Activated CD4-positive, alpha-beta T cell treated with anti-CD3 and anti-CD28 coated beads, Interleukin-2, amount 10 ng/mL, durations not matched to agents 7 days and 5 days (primary cell): ENCODE data around the gene C3orf20. TPM values are rescaled to one million over a fixed set of nuclear protein-coding genes. Genes with fewer than 3 reads are reported as not detected.

Experiments
- CTCF ChIA-PET: fragments of 350-600 bp; sonication (Branson Sonifier 250); formaldehyde crosslinking; loops from one replicate; lab custom pipeline; 2021; ENCODE audit warnings: antibody characterized with exemption; lab: Charles Lee
- POLR2A ChIA-PET: fragments of 350-600 bp; sonication (Branson Sonifier 250); formaldehyde crosslinking; loops from one replicate; lab custom pipeline; 2021; ENCODE audit warnings: antibody characterized with exemption; lab: Charles Lee
- DNase-seq: peaks from one replicate; pipeline ENCODE4 v3.0.0-alpha.2; 2020
- H3K27ac Mint-ChIP-seq: one replicate; pipeline ENCODE4 v1.8.0; 2021; ENCODE audit warnings: mild to moderate bottlenecking, moderate library complexity, mixed read lengths
- H3K27me3 Mint-ChIP-seq: one replicate; pipeline ENCODE4 v1.8.0; 2021; ENCODE audit warnings: mixed read lengths
- H3K36me3 Mint-ChIP-seq: one replicate; pipeline ENCODE4 v1.8.0; 2021; ENCODE audit warnings: low read depth, mixed read lengths
- H3K4me1 Mint-ChIP-seq: one replicate; pipeline ENCODE4 v1.8.0; 2021; ENCODE audit warnings: mixed read lengths
- H3K4me3 Mint-ChIP-seq: one replicate; pipeline ENCODE4 v1.8.0; 2021; ENCODE audit warnings: mild to moderate bottlenecking, moderate library complexity, mixed read lengths
- H3K9me3 Mint-ChIP-seq: one replicate; pipeline ENCODE4 v1.8.0; 2021; ENCODE audit warnings: mixed read lengths
- total RNA-seq, 2 experiments: library from RNA; stranded (reverse); gene quantifications; one replicate each; pipeline ENCODE4 v1.2.3, GENCODE V29; 2021

The C3orf20 gene
- total RNA-seq, 2 experiments from 2014 or later, result 0.10 TPM; not detected in 1

DNA sequence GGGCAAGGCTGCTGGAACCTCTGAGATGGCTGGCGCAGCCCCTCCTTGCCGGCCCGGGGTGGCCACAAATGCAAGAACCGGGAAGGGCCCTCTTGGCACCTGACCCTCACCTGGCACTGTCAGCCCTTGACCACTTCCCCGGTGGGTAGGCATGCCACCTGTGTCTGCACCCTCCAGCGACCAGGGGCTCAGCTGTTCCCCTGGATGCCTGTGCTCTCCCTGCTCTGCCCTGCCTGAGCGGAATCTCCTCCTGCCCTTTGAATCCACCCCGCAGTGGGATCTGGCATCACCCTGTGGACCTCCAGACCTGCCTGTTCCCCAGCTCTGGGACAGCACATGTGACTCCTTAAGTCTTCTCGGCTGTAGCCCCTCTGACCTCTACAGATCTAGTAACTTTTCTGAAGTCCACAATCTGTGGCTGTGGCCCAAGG is 117.8 kb downstream of the C3orf20 start:
- H3K4me1 Mint-ChIP-seq, result peaks cover 4% of the 10 kb centered on the region
- no peak overlapping the region for H3K27ac Mint-ChIP-seq
- peaks cover 8% of the 10 kb centered on the region for H3K27me3 Mint-ChIP-seq
- no peak for DNase-seq
- no peaks in the 10 kb centered on the region for H3K36me3 Mint-ChIP-seq
- ChIA-PET POLR2A (no interaction called here), CTCF (interaction anchor here (2.2 kb wide), 1 partner anchor 128 kb away, joined by 9 read pairs; no protein-coding TSS in a partner anchor)
- H3K9me3 Mint-ChIP-seq, result no peaks in the 10 kb centered on the region
- no peak overlapping the region for H3K4me3 Mint-ChIP-seq

DNA sequence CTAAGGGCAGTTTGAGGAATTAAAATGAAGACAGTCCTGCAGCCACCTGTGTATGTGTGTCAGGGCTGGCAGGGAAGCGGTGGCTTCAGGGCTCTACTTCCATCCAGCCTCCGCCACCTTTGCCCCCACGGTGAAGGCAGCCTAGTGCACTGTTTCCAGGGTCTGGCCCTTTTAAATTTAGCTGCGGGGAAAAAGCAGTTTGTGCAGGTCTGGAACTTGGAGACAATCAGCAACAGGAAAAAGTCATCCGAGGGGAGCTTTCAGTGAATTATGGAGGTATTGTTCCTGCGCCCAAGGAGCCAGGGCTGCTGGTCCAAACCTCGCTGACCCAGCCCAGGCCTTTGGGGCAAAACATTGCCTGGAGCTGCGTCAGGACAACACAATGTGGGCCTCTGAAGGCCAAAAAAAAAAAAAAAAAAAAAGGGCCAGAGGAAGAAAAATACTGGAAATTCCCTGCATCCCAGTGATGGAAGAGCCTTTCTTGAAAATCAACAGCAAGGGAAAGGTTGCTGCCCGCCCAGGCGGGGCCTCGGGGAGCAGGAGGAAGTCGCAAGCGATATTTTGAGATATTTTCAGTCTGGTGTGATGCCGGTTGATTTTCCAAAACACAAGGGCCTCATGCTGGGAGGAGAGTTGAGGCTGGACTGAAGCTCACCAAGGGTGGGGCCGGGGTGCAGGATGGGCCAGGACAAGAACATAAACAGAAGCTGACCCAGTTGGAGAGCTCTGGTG is 118.4 kb downstream of the C3orf20 start:
- no peaks in the 10 kb centered on the region for H3K9me3 Mint-ChIP-seq
- H3K36me3 Mint-ChIP-seq, result no peaks in the 10 kb centered on the region
- no peak for DNase-seq
- no peak overlapping the region for H3K27ac Mint-ChIP-seq
- H3K4me3 Mint-ChIP-seq, result no peak overlapping the region
- CTCF ChIA-PET, result no interaction called here
- peaks cover 4% of the 10 kb centered on the region for H3K4me1 Mint-ChIP-seq
- POLR2A ChIA-PET, result no interaction called here
- H3K27me3 Mint-ChIP-seq, result peaks cover 10% of the 10 kb centered on the region

DNA sequence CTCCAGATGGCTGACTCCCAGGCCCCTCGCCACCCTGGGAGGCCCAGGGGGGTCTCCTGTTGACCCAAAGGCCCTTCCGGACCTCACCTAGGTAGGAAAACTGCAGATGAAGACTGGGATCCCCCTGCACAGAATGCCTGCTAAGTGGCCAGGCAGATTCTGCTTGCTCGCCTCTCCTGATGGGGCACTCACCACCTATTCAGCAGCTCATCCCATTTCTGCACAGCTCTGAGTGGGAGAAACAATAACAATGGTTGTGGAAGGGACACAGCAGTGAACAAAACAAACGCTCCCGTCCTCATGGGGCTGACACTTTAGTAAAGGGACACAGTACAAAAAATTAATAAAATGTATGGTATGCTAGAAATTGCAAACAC is 118.9 kb downstream of the C3orf20 start:
- peaks cover 4% of the 10 kb centered on the region for H3K4me1 Mint-ChIP-seq
- no peak for DNase-seq
- CTCF ChIA-PET, result no interaction called here
- H3K36me3 Mint-ChIP-seq, result no peaks in the 10 kb centered on the region
- H3K27me3 Mint-ChIP-seq, result peaks cover 10% of the 10 kb centered on the region
- POLR2A ChIA-PET, result no interaction called here
- H3K4me3 Mint-ChIP-seq, result no peak overlapping the region
- H3K27ac Mint-ChIP-seq, result no peak overlapping the region
- no peaks in the 10 kb centered on the region for H3K9me3 Mint-ChIP-seq

DNA sequence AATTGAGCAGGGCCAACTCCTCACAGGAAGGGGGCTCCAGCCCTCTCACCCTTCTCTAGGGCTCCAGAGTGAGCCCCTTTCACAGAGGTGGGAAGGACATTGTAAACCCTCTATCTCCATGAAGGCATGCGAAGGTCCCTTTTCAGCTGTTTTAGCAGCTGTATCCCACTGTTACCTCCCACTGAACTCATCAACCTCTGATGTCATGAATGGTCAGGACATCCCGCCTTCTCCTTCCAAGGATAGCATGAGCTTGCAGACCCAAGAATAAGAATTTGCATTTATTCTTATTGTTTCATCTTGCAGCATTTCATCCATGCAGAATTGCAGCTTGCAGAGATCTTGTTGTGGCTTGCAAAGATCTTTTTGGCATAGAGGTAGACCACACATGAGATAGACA is 119.5 kb downstream of the C3orf20 start:
- Mint-ChIP-seq H3K27ac (no peak overlapping the region), H3K4me1 (no peaks in the 10 kb centered on the region)
- CTCF ChIA-PET, result no interaction called here

DNA sequence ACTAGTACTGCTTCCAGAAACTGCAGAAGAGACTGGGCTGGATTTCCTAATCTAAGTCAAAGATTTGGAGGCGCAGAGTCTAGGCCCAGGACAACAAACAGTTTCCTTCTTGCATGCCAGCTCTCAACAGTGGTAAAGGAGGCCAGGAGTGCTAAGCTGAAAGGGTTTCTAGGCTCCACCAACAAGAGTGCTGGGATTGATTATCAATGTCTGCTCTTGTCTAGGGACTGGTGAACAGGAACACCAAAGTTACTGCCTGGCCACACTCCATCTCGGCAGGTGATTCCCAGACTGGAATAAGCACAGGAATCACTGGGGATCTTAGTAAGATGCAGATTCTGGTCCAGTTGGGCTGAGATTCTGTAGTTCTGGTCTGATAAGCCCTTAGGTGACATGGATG is 121.1 kb downstream of the C3orf20 start:
- CTCF ChIA-PET, result no interaction called here
- POLR2A ChIA-PET, result no interaction called here
- Mint-ChIP-seq H3K4me1 (peaks cover 1% of the 10 kb centered on the region), H3K27me3 (peaks cover 13% of the 10 kb centered on the region), H3K9me3 (no peaks in the 10 kb centered on the region), H3K27ac (no peak overlapping the region), H3K4me3 (no peak overlapping the region), H3K36me3 (no peaks in the 10 kb centered on the region)
- DNase-seq, result no peak

More for the DNA sequence above, 119.5 kb downstream of the C3orf20 start:
- H3K4me3 Mint-ChIP-seq, result no peak overlapping the region
- no peak for DNase-seq
- H3K9me3 Mint-ChIP-seq, result no peaks in the 10 kb centered on the region
- peaks cover 13% of the 10 kb centered on the region for H3K27me3 Mint-ChIP-seq
- H3K36me3 Mint-ChIP-seq, result no peaks in the 10 kb centered on the region
- POLR2A ChIA-PET, result no interaction called here

DNA sequence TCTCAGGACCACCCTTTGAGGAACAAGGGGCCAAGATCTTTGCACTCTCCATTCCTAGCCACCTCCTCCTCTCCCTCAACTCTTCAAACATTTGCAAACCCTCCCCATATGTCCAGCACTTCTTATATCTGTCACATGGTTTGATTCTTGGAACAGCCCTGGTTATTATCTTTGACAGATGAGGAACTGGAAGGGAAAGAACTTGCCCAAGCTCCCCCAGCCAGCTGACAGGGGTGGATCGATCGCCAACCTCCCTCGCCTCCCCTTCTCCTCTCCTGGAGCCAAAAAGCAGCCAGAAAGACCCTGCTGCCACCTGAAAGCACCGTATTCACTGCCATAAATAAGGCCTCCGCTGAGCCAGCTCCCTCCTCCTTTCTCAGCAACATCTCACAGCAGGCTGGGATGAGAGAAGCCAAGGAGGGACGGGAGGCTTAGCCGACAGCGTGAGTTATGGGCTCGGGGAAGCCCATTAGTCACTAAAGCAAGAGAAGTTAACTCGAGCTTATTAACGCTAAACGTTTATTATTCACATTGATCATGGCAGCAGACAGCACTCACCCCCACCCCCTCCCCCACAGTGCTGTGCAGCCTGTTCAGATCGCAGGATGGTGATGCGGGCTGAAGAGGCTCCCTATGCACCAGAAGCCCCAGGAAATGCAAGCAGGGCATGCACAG is 121.6 kb downstream of the C3orf20 start:
- CTCF ChIA-PET, result no interaction called here
- H3K4me1 Mint-ChIP-seq, result peaks cover 1% of the 10 kb centered on the region
- no peaks in the 10 kb centered on the region for H3K9me3 Mint-ChIP-seq

DNA sequence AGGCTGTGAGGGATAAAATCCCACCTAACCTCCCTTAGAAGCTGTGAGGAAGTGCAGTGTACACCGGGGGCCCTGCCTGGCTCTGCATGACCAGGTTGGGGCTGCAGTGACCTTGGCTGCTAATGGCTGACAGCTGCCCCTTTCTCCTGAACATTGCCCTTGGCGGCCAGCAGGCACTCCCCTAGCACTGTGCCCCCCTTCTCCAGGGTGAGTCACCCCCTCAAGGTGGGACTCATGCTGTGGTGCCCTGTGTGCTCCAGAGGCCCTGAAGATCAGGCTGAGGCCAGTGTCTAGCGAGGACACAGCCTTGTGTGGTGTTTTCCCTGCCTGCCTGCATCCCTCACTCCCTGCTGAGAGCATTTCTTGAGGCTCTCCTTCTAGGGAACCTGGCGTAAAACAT is 122.8 kb downstream of the C3orf20 start:
- CTCF ChIA-PET, result interaction anchor here (0.8 kb wide), 1 partner anchor 123 kb away, joined by 3 read pairs; no protein-coding TSS in a partner anchor
- H3K27me3 Mint-ChIP-seq, result peaks cover 12% of the 10 kb centered on the region
- DNase-seq, result no peak
- H3K27ac Mint-ChIP-seq, result no peak overlapping the region
- no peaks in the 10 kb centered on the region for H3K9me3 Mint-ChIP-seq
- no peaks in the 10 kb centered on the region for H3K36me3 Mint-ChIP-seq
- POLR2A ChIA-PET, result no interaction called here
- peaks cover 1% of the 10 kb centered on the region for H3K4me1 Mint-ChIP-seq
- no peak overlapping the region for H3K4me3 Mint-ChIP-seq

More for the DNA sequence above, 121.6 kb downstream of the C3orf20 start:
- no peak overlapping the region for H3K4me3 Mint-ChIP-seq
- no peak overlapping the region for H3K27ac Mint-ChIP-seq
- POLR2A ChIA-PET, result no interaction called here
- no peak for DNase-seq
- peaks cover 13% of the 10 kb centered on the region for H3K27me3 Mint-ChIP-seq
- no peaks in the 10 kb centered on the region for H3K36me3 Mint-ChIP-seq

DNA sequence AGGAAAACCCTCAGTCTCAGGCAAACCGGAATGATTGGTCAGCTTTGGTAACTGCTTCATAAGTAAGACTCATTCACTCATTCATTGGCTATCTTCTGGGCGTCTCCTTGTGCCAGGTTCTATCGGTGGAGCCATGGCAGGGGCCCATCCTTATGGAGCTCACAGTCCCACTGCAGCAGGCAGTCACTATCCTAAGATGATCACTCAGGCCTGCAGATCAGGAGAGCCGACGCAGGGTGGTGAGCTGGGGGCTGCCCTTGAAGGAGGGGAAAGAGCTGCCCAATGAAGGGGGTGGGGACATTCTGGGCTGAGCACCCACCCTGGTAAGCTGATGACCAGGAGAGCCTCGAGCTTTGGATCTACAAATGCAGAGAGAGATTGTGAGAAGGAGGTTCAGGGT is 123.3 kb downstream of the C3orf20 start:
- ChIA-PET POLR2A (no interaction called here), CTCF (interaction anchor here (0.8 kb wide), 1 partner anchor 123 kb away, joined by 3 read pairs; no protein-coding TSS in a partner anchor)
- H3K9me3 Mint-ChIP-seq, result no peaks in the 10 kb centered on the region
- no peaks in the 10 kb centered on the region for H3K36me3 Mint-ChIP-seq
- no peak overlapping the region for H3K27ac Mint-ChIP-seq
- peaks cover 15% of the 10 kb centered on the region for H3K27me3 Mint-ChIP-seq
- no peak overlapping the region for H3K4me3 Mint-ChIP-seq
- no peak for DNase-seq
- peaks cover 4% of the 10 kb centered on the region for H3K4me1 Mint-ChIP-seq

DNA sequence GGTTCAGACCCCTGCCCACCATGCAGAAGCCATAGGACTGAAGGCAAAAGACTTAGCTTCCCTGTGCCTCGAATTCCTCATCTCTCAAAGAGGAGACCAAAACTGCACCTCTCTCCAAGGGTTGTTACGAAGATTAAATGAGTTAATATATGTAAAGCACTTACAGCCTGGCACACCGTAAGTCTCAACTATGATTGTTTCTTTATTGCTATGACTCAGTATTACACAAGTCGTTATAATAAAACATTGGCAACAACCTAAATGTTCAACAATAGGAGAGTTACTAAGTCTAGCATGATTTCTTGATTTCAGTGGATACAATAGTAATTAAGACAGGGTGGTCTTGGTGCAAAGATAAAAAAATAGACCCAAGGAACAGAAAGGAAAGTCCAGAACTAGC is 124.2 kb downstream of the C3orf20 start:
- H3K9me3 Mint-ChIP-seq, result no peaks in the 10 kb centered on the region
- H3K4me1 Mint-ChIP-seq, result peaks cover 9% of the 10 kb centered on the region
- peaks cover 21% of the 10 kb centered on the region for H3K27me3 Mint-ChIP-seq
- H3K27ac Mint-ChIP-seq, result no peak overlapping the region
- no peak overlapping the region for H3K4me3 Mint-ChIP-seq
- ChIA-PET CTCF (no interaction called here), POLR2A (no interaction called here)
- DNase-seq, result no peak
- H3K36me3 Mint-ChIP-seq, result no peaks in the 10 kb centered on the region

DNA sequence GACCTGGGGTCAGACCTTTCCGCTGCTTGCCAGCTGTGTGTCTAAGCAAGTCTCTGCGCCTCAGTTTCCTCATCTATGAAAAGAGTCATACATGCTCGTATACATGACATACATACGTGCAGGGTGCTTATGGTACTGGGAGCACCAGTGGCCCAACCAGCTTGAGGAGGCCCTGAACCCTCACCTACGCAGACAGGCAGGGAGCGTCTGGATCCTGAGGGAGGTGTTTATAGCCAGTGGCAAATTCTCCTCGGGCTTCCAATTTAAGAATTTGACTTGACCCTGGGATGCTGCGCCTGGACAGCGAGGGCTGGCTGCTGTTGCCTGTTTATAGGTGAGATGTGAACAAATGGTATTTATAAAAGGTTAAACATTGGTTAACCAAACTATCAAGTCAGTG is 126.1 kb downstream of the C3orf20 start:
- H3K27me3 Mint-ChIP-seq, result peaks cover 32% of the 10 kb centered on the region
- DNase-seq, result no peak
- ChIA-PET POLR2A (no interaction called here), CTCF (no interaction called here)
- H3K36me3 Mint-ChIP-seq, result no peaks in the 10 kb centered on the region
- peaks cover 22% of the 10 kb centered on the region for H3K4me1 Mint-ChIP-seq
- H3K9me3 Mint-ChIP-seq, result no peaks in the 10 kb centered on the region
- H3K27ac Mint-ChIP-seq, result no peak overlapping the region
- H3K4me3 Mint-ChIP-seq, result no peak overlapping the region

DNA sequence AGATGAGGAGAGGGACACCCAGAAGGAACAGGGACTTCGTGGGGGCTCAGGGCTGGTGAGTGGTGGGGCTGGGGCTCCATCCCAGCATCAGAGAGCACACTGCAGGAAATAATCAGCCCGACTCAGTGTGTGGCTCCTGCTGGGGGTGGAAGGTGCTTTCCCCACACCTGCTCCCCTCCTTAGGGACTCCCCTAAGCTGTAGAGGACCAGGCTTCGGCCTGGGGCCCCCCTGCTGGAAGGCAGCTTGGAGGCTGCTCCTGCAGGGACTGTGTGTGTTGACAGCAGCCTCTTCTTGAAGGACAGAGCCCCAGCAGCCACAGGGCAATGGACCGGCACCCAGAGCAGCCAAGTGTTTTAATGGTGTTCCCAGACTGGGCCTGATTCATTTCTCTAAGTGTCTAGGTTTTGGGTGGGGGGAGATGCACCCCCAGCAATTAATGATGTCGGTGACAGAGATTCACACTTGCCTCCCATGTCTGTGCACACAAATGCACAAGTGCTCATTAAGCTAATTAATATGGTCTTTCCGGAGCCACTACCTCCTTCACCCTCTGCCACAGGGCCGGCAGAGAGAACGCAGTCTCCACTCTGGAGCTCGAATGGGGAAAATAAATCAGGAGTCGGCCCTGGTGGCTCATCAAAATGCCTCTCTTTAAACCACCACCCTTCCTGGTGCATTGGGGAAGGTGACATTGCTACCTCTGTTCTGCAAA is 126.9 kb downstream of the C3orf20 start:
- CTCF ChIA-PET, result interaction anchor here (1.0 kb wide), 1 partner anchor 78 kb away, joined by 3 read pairs; no protein-coding TSS in a partner anchor
- H3K36me3 Mint-ChIP-seq, result no peaks in the 10 kb centered on the region

DNA sequence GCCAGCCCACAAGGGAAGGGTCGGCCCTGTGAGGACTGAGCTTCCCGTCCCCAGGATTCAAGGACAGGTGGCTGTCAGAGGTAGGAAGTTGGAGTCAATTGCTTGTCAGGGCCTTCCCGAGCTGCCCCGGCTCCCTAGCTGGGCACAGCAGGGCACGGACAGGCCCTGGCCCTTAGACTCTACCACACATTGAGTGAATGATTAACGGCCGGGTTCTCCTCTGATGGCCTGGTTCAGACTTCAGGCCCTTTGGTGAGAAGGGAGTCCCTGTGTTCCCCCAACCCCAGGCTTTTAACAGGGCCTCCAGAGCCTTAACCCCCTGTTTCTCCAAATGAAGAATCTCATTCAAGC is 127.4 kb downstream of the C3orf20 start:
- Mint-ChIP-seq H3K27ac (no peak overlapping the region), H3K4me3 (no peak overlapping the region), H3K27me3 (peaks cover 44% of the 10 kb centered on the region), H3K4me1 (peaks cover 32% of the 10 kb centered on the region), H3K9me3 (no peaks in the 10 kb centered on the region), H3K36me3 (no peaks in the 10 kb centered on the region)
- POLR2A ChIA-PET, result no interaction called here
- DNase-seq, result no peak
- CTCF ChIA-PET, result interaction anchor here (1.0 kb wide), 1 partner anchor 79 kb away, joined by 3 read pairs; no protein-coding TSS in a partner anchor

More for the DNA sequence above, 126.9 kb downstream of the C3orf20 start:
- H3K9me3 Mint-ChIP-seq, result no peaks in the 10 kb centered on the region
- peaks cover 40% of the 10 kb centered on the region for H3K27me3 Mint-ChIP-seq
- peaks cover 30% of the 10 kb centered on the region for H3K4me1 Mint-ChIP-seq
- no peak overlapping the region for H3K27ac Mint-ChIP-seq
- no peak for DNase-seq
- H3K4me3 Mint-ChIP-seq, result no peak overlapping the region
- POLR2A ChIA-PET, result no interaction called here
